ENCODE measurements around the gene RAD51B. TPM values are rescaled to one million over a fixed set of nuclear protein-coding genes. Genes with fewer than 3 reads are reported as not detected.

The RAD51B gene
- total RNA-seq, 1 experiment from 2014 or later, result 16.7 TPM

DNA sequence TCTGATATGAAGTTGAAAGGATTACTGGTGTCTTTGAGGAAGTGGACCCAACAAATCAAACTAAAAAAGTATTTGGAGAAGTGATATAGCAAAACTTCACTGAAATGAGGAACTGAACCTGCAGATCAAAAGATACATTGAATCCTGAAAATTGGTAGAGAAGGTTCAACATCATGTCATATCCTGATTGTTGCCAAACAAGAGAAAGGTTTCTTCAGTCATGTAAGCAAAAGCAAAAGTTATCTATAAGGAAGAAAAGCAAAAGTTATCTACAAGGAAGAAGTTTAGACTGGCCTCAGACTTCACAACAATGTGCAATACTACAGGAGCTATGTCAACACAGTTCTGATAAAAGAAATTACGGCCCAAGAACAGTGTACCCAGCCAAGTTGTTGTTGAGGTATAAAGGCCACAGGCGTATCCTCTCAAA, 142.7 kb downstream of the RAD51B start:
- peaks cover 7 to 8% of the 10 kb centered on the region in 2 experiments for H3K9me3 Mint-ChIP-seq
- Histone ChIP-seq H3K27me3 (ENCODE audit: insufficient read depth, low read length) (no peaks in the 10 kb centered on the region), H3K4ac (ENCODE audit: low read depth, low read length) (no peak overlapping the region), H3K56ac (ENCODE audit: insufficient read length, low read depth, low read length) (no peak overlapping the region), H3K14ac (ENCODE audit: insufficient read depth, low read length) (no peak overlapping the region), H2AK5ac (ENCODE audit: insufficient read length, low read length) (no peak overlapping the region), H3K4me1 (ENCODE audit: insufficient read depth, low read length) (no peaks in the 10 kb centered on the region), H3K23me2 (ENCODE audit: insufficient read length, low read depth, low read length, poor library complexity, severe bottlenecking) (no peaks in the 10 kb centered on the region), H2AFZ (ENCODE audit: low read length) (no peak overlapping the region), H3T11ph (ENCODE audit: low read length) (no peak overlapping the region), H3K27ac (ENCODE audit: insufficient read length, low read depth, low read length) (no peak overlapping the region), H3K18ac (ENCODE audit: insufficient read length, low read depth, low read length) (no peak overlapping the region), H2BK15ac (ENCODE audit: low read depth, low read length) (no peak overlapping the region), H3K4me2 (ENCODE audit: insufficient read depth, insufficient read length, low read length) (no peak overlapping the region), H3K79me2 (ENCODE audit: insufficient read depth, low read length) (no peaks in the 10 kb centered on the region), H3K23ac (ENCODE audit: insufficient read length, low read depth, low read length) (no peak overlapping the region), H3K79me1 (ENCODE audit: insufficient read depth, low read depth, low read length, poor library complexity, severe bottlenecking) (no peaks in the 10 kb centered on the region), H4K91ac (ENCODE audit: insufficient read length, low read depth, low read length) (no peak overlapping the region), H4K5ac (ENCODE audit: insufficient read length, low read depth, low read length) (no peak overlapping the region), H3K9me3 (ENCODE audit: control insufficient read depth, low read depth, low read length) (no peaks in the 10 kb centered on the region), H2BK20ac (ENCODE audit: low read depth, low read length, poor library complexity, severe bottlenecking) (no peak overlapping the region), H4K8ac (replicated peaks; ENCODE audit: insufficient read length, low read depth, low read length) (no peak overlapping the region), H2BK5ac (ENCODE audit: insufficient read length, low read length) (no peak overlapping the region), H3K9ac (ENCODE audit: extremely low read depth, insufficient read length, low read length) (no peak overlapping the region), H2BK12ac (ENCODE audit: insufficient read length, low read depth, low read length) (no peak overlapping the region), H2BK120ac (ENCODE audit: low read depth, low read length, poor library complexity, severe bottlenecking) (no peak overlapping the region), H4K20me1 (ENCODE audit: control insufficient read depth, insufficient read depth, insufficient read length) (no peaks in the 10 kb centered on the region)
- DNase-seq, result no peak
- H3K4me3 Mint-ChIP-seq, result no peak overlapping the region
- no peaks in the 10 kb centered on the region for H3K4me1 Mint-ChIP-seq
- no peak for TF ChIP-seq CTCF (conservative IDR thresholded peaks at IDR 0.05)
- WGBS (ENCODE audit: extremely low coverage, insufficient read length, low lambda C conversion rate), result no CpG with 5 or more reads among the region's 2 CpGs
- H3K36me3 Mint-ChIP-seq (ENCODE audit: insufficient read depth in 1 of 3, low read depth in 3 of 3), result peaks cover 8 to 9% (median 8%) of the 10 kb centered on the region in 3 experiments
- no peak overlapping the region for H3K27ac Mint-ChIP-seq
- no peaks in the 10 kb centered on the region for H3K27me3 Mint-ChIP-seq (ENCODE audit: low read depth)
